ENCODE data around the gene ATP5PO. TPM values are rescaled to one million over a fixed set of nuclear protein-coding genes. Genes with fewer than 3 reads are reported as not detected.

ATP5PO gene
- total RNA-seq, 1 experiment from 2014 or later: 190 TPM

GRCh38 chr21:33914188-33914587, 1.4 kb downstream of the ATP5PO start:
- no peaks in the 10 kb centered on the region for H3K9me3 ChIP-seq (ENCODE audit: control insufficient read depth, insufficient read depth, low read depth, low read length)
- TF ChIP-seq SIN3A (IDR thresholded peaks at IDR 0.05; ENCODE audit: borderline replicate concordance, insufficient read depth, low read depth, low read length): no peak
- no peak for TF ChIP-seq POLR2AphosphoS5 (IDR thresholded peaks at IDR 0.05; ENCODE audit: low read depth, low read length)
- TF ChIP-seq, protein P1, sequence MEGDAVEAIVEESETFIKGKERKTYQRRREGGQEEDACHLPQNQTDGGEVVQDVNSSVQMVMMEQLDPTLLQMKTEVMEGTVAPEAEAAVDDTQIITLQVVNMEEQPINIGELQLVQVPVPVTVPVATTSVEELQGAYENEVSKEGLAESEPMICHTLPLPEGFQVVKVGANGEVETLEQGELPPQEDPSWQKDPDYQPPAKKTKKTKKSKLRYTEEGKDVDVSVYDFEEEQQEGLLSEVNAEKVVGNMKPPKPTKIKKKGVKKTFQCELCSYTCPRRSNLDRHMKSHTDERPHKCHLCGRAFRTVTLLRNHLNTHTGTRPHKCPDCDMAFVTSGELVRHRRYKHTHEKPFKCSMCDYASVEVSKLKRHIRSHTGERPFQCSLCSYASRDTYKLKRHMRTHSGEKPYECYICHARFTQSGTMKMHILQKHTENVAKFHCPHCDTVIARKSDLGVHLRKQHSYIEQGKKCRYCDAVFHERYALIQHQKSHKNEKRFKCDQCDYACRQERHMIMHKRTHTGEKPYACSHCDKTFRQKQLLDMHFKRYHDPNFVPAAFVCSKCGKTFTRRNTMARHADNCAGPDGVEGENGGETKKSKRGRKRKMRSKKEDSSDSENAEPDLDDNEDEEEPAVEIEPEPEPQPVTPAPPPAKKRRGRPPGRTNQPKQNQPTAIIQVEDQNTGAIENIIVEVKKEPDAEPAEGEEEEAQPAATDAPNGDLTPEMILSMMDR (IDR thresholded peaks at IDR 0.05): no peak
- TF ChIP-seq TCF7L2 (IDR thresholded peaks at IDR 0.05; ENCODE audit: low read depth, low read length): no peak
- TF ChIP-seq REST (IDR thresholded peaks at IDR 0.05; ENCODE audit: insufficient read depth in 1 of 2, low read depth in 2 of 2, low read length in 1 of 2): no peak
- DNase-seq (ENCODE audit: low read depth, low spot score) (no peak), ATAC-seq (no peak)
- CTCF ChIA-PET: no interaction called here
- POLR2A ChIA-PET: no interaction called here
- H3K36me3 ChIP-seq (ENCODE audit: control insufficient read depth, insufficient read depth, low read length): peaks cover 15% of the 10 kb centered on the region
- no peaks in the 10 kb centered on the region for H3K27me3 ChIP-seq (ENCODE audit: control insufficient read depth, insufficient read depth, low read length)
- peaks cover 4% of the 10 kb centered on the region; the same call in 1 of the 2 replicates for H3K4me1 ChIP-seq (ENCODE audit: control insufficient read depth, insufficient read depth, low read length)
- H3K27ac ChIP-seq (ENCODE audit: low read length): no peak overlapping the region; the same call in 1 of the 2 replicates
- intact Hi-C loops (cut with micrococcal nuclease; ENCODE audit: unreplicated experiment): no loop called here
- in situ Hi-C loops (cut with HindIII; ENCODE audit: low pct_unique_long_range_greater_than_20kb, low sequenced_read_pairs): no loop called here
- peak overlapping the region; percentile 91 to 99; a peak in 3 of 4 replicates for H3K4me3 ChIP-seq (ENCODE audit: low read depth in 2 of 2, low read length in 2 of 2)
- no TSS peak for BruUV-seq (replicated peaks)

DNA sequence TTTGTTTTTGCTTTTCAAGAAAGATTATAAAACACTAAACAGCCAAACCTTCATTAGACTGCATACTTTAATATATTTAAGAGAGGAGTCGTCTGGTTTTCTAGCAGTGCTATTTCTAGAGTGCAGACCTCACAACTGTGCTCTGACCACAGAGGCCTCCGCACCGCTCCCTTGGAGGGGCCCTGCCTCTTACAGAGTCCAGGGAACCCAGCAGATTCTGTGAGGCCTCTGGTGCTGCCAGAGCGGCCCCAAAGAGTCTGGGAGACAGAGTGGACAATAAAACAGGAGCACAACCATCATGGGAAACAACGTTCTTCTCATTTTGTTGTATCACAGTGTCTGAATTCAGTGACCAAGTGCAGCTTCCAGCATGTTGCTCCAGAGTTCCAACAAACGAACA, 5.8 kb downstream of the ATP5PO start:
- BruUV-seq (replicated peaks): no TSS peak
- H3K27ac ChIP-seq (ENCODE audit: low read length): no peak overlapping the region
- no peak for DNase-seq (ENCODE audit: low read depth, low spot score)
- TF ChIP-seq, protein P1 (IDR thresholded peaks at IDR 0.05): no peak
- TF ChIP-seq SIN3A (IDR thresholded peaks at IDR 0.05; ENCODE audit: borderline replicate concordance, insufficient read depth, low read depth, low read length) (no peak), POLR2AphosphoS5 (IDR thresholded peaks at IDR 0.05; ENCODE audit: low read depth, low read length) (no peak), TCF7L2 (IDR thresholded peaks at IDR 0.05; ENCODE audit: low read depth, low read length) (no peak), REST (IDR thresholded peaks at IDR 0.05; ENCODE audit: insufficient read depth in 1 of 2, low read depth in 2 of 2, low read length in 1 of 2) (no peak)
- in situ Hi-C loops (cut with HindIII; ENCODE audit: low pct_unique_long_range_greater_than_20kb, low sequenced_read_pairs): no loop called here
- no peak for ATAC-seq
- no peaks in the 10 kb centered on the region for H3K27me3 ChIP-seq (ENCODE audit: control insufficient read depth, insufficient read depth, low read length)
- intact Hi-C loops (cut with micrococcal nuclease; ENCODE audit: unreplicated experiment): no loop called here
- peaks cover 11% of the 10 kb centered on the region; the same call in 1 of the 2 replicates for H3K36me3 ChIP-seq (ENCODE audit: control insufficient read depth, insufficient read depth, low read length)
- H3K4me3 ChIP-seq (ENCODE audit: low read depth in 2 of 2, low read length in 2 of 2): no peak overlapping the region
- ChIA-PET POLR2A (no interaction called here), CTCF (no interaction called here)
- H3K9me3 ChIP-seq (ENCODE audit: control insufficient read depth, insufficient read depth, low read depth, low read length): no peaks in the 10 kb centered on the region
- peaks cover 4% of the 10 kb centered on the region; the same call in 1 of the 2 replicates for H3K4me1 ChIP-seq (ENCODE audit: control insufficient read depth, insufficient read depth, low read length)
